ENCODE results near the gene ATP2B2.

Gene ATP2B2

DNA sequence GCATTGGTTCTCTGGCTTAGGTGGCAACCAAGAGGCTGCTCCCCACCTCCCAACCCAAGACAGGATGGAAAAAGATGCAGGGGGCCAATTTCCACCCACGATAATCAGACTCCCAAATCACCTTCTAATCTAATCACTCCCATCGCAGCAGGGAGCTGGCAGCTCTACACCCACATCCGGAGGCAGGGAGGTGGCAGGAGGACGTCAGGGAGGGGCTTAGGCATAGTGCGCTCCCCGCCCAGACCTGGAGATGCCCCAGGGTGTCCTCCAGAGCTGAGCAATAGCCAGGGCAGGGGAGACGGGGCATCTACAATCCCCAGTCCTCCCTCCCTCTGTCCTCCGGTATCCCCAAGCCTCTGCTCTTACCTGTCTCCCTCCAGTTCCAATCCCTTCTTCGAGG lies 114.0 kb downstream of the ATP2B2 start:
- H3K27me3 ChIP-seq (ENCODE audit: insufficient read depth, low read length, poor library complexity), result peaks cover 26% of the 10 kb centered on the region
- ATAC-seq (ENCODE audit: insufficient read depth, low read depth), result peak; percentile 73; the same call in 2 of the 3 replicates
- DNase-seq, result peak; percentile 25
- H4K20me1 ChIP-seq (ENCODE audit: insufficient read depth, low read length), result no peaks in the 10 kb centered on the region; the same call in 1 of the 2 replicates
- H3K9me3 ChIP-seq (ENCODE audit: insufficient read depth, low read length, severe bottlenecking), result peaks cover 11% of the 10 kb centered on the region
- no peaks in the 10 kb centered on the region; the same call in 1 of the 2 replicates for H3K4me1 ChIP-seq (ENCODE audit: insufficient read depth, low read length)
- no peak overlapping the region for H3K27ac ChIP-seq (ENCODE audit: low read length)
- H3K36me3 ChIP-seq (ENCODE audit: insufficient read depth, low read length), result no peaks in the 10 kb centered on the region
- no peak overlapping the region for H2AFZ ChIP-seq (ENCODE audit: low read depth, low read length)
- no peak overlapping the region for H3K4me3 ChIP-seq (ENCODE audit: low read depth in 1 of 2, low read length in 2 of 2)
- no peak overlapping the region for H3K9ac ChIP-seq (ENCODE audit: low read depth, low read length)
- no peak overlapping the region for H3K4me2 ChIP-seq (ENCODE audit: insufficient read depth, low read length)
- TF ChIP-seq, protein P1, sequence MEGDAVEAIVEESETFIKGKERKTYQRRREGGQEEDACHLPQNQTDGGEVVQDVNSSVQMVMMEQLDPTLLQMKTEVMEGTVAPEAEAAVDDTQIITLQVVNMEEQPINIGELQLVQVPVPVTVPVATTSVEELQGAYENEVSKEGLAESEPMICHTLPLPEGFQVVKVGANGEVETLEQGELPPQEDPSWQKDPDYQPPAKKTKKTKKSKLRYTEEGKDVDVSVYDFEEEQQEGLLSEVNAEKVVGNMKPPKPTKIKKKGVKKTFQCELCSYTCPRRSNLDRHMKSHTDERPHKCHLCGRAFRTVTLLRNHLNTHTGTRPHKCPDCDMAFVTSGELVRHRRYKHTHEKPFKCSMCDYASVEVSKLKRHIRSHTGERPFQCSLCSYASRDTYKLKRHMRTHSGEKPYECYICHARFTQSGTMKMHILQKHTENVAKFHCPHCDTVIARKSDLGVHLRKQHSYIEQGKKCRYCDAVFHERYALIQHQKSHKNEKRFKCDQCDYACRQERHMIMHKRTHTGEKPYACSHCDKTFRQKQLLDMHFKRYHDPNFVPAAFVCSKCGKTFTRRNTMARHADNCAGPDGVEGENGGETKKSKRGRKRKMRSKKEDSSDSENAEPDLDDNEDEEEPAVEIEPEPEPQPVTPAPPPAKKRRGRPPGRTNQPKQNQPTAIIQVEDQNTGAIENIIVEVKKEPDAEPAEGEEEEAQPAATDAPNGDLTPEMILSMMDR (IDR thresholded peaks at IDR 0.05; ENCODE audit: borderline replicate concordance, extremely low read depth, low read length, poor library complexity, severe bottlenecking), result no peak
- no peaks in the 10 kb centered on the region for H3K79me2 ChIP-seq (ENCODE audit: insufficient read depth, low read length)

DNA sequence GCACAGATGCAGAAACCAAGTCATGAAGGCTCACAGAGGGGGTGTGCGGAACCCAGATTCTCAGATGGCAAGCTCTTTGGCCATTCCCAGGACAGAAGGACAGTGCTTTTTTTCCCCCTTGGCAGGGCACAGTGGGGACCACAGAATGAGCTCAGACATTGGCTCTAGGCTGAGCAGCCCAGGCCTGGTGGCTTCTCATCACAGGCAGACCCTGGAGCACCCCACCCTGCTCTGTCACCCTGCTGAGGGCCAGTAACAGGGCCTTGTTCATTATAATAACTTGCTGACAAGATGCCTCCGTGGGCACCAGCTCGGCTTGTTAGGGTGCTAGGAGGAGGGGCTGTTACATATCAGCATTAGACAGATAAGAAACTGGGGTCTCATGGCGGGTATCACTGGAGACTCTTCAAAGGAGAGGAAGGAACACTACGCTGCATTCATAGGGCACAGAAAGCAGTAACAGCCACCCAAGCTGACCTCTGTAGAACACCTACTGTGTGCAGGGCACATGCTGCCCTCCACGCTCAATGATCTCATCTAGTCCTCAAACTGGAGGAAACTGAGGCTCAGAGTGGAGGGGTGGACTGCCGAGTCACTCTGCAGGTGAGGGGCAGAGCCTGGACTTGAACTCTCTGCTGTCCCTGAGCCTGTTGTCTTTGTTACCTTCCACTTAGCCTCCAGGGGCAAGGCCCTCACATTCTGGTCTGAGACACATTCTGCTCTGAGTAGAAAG lies 114.6 kb downstream of the ATP2B2 start:
- Histone ChIP-seq H3K36me3 (ENCODE audit: insufficient read depth, low read length) (no peaks in the 10 kb centered on the region), H3K27me3 (ENCODE audit: insufficient read depth, low read length, poor library complexity) (peaks cover 20% of the 10 kb centered on the region), H3K79me2 (ENCODE audit: insufficient read depth, low read length) (no peaks in the 10 kb centered on the region), H3K4me2 (ENCODE audit: insufficient read depth, low read length) (no peak overlapping the region), H4K20me1 (ENCODE audit: insufficient read depth, low read length) (no peaks in the 10 kb centered on the region; the same call in 1 of the 2 replicates), H3K9me3 (ENCODE audit: insufficient read depth, low read length, severe bottlenecking) (peaks cover 16% of the 10 kb centered on the region), H3K9ac (ENCODE audit: low read depth, low read length) (no peak overlapping the region), H3K4me3 (ENCODE audit: low read depth in 1 of 2, low read length in 2 of 2) (no peak overlapping the region), H3K4me1 (ENCODE audit: insufficient read depth, low read length) (no peaks in the 10 kb centered on the region), H3K27ac (ENCODE audit: low read length) (no peak overlapping the region), H2AFZ (ENCODE audit: low read depth, low read length) (no peak overlapping the region)
- DNase-seq (no peak), ATAC-seq (ENCODE audit: insufficient read depth, low read depth) (no peak)
- TF ChIP-seq, protein P1 (IDR thresholded peaks at IDR 0.05; ENCODE audit: borderline replicate concordance, extremely low read depth, low read length, poor library complexity, severe bottlenecking), result no peak
- no peak for TF ChIP-seq EZH2 (IDR thresholded peaks at IDR 0.05; ENCODE audit: borderline replicate concordance, low read depth, low read length, severe bottlenecking)

DNA sequence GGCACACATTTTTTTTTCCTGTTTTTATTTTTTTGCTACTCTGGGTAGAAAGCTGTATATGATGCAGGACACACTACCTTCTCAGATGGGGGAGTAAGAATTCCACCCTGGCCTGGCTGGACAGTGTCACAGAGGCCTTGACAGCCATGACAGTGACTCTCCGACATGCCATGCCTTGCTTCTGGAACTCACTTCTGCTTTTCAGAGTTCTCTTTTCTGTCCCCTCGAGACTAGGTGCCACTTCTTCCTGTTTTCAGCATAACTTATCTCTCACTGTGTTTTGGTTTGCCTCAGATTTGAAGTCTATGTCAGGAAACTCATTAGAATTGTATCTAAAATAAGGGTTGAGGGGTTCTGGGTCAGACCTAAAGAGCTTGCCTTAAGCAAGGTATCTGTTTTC lies 115.4 kb downstream of the ATP2B2 start:
- DNase-seq (no peak), ATAC-seq (ENCODE audit: insufficient read depth, low read depth) (no peak)
- Histone ChIP-seq H3K4me3 (ENCODE audit: low read depth in 1 of 2, low read length in 2 of 2) (no peak overlapping the region), H3K9ac (ENCODE audit: low read depth, low read length) (no peak overlapping the region), H4K20me1 (ENCODE audit: insufficient read depth, low read length) (no peaks in the 10 kb centered on the region), H3K27ac (ENCODE audit: low read length) (no peak overlapping the region), H3K79me2 (ENCODE audit: insufficient read depth, low read length) (no peaks in the 10 kb centered on the region), H3K9me3 (ENCODE audit: insufficient read depth, low read length, severe bottlenecking) (peaks cover 16% of the 10 kb centered on the region), H3K27me3 (ENCODE audit: insufficient read depth, low read length, poor library complexity) (peaks cover 12% of the 10 kb centered on the region), H2AFZ (ENCODE audit: low read depth, low read length) (no peak overlapping the region), H3K4me2 (ENCODE audit: insufficient read depth, low read length) (no peak overlapping the region), H3K4me1 (ENCODE audit: insufficient read depth, low read length) (no peaks in the 10 kb centered on the region), H3K36me3 (ENCODE audit: insufficient read depth, low read length) (no peaks in the 10 kb centered on the region)
- no peak for TF ChIP-seq EZH2 (IDR thresholded peaks at IDR 0.05; ENCODE audit: borderline replicate concordance, low read depth, low read length, severe bottlenecking)
- TF ChIP-seq, protein P1 (IDR thresholded peaks at IDR 0.05; ENCODE audit: borderline replicate concordance, extremely low read depth, low read length, poor library complexity, severe bottlenecking), result no peak
